Fibroblast of skin of scalp (primary cell): ENCODE results near the gene BCAS1.

Source experiments
- DNase-seq: peaks from one replicate; pipeline ENCODE4 v3.0.0-alpha.2; 2013

Gene BCAS1

DNA sequence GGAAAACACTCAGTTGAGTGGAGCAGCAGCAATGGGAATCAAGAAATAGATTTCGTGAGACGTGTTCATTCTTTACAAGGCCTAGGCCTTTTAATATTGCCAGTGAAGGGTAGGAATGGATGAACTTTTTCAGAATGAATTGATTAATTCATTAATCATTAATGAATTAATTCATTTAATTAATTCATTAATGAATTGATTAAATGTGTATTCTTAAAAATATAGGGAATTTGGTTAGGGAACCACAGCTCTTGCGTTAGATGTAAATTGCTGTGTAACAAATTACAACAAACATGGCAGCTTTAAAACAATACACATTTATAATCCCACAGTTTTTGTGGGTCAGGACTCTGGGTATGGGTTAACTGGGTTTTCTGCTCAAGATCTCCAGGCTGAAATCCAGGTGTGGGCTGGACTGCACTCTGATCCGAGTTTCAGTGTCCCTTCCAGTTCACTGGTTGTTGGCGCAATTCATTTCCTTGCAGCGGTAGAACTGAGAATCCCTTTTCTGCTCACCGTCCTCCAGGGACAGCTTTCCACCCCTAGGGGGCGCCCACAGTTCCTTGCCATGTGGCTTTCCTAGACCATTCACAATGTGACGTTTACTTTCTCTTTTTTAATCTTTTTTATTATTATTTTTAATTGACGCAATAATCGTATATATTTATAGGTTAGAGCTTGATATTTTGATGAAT lies 32.8 kb upstream of the BCAS1 start:
- peak; percentile 58 for DNase-seq

DNA sequence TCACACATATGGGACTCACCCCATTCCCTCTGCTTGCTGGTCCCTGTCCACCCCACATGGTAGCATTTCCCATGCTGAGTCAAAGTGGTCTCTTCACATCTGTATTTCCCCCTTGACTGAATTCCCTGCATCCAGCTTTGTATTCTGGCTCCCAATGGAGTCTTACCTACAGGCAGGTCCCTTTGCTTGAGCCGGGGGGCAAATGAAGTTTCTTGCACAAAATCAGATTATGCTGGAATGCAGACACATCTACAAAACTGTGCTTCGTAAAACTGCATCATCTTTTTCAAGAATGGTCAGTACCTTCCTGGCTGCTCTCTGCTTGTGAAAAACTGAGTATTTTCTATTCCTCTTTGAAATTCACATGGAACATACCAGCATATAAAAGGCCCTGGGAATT lies 32.1 kb upstream of the BCAS1 start:
- no peak for DNase-seq

DNA sequence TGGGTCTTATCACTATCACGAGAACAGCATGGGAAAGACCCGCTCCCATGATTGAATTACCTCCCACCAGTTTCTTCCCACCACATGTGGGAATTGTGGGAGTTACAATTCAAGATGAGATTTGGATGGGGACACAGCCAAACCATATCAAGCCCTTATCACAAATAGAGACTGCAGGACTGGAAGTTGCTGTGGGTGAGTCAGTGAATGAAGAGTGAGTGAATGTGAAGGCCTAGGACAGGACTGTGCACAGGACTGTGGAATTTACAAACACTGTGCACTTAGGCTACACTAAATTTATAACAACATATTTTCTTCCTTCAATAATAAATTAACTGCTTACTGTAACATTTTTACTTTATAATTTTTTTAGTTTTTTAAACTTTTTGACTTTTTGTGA lies 30.2 kb upstream of the BCAS1 start:
- DNase-seq: no peak

DNA sequence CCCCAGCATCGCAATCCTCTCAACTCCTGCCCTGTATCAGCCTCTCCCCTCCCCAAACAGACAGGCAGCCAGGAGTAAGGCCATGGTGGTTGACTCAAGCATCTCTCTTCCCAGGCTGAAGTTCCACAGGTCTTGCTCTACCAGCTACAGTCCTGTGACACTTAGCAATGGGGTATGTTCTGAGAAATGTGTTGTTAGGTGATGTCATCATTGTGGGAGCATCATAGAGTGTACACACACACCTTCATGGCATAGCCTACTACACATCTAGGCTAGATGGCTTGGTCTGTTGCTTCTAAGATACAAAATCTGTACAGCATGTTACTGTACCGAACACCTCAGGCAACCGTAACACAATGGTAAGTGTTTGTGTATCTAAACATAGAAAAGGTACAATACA lies 29.5 kb upstream of the BCAS1 start:
- no peak for DNase-seq

DNA sequence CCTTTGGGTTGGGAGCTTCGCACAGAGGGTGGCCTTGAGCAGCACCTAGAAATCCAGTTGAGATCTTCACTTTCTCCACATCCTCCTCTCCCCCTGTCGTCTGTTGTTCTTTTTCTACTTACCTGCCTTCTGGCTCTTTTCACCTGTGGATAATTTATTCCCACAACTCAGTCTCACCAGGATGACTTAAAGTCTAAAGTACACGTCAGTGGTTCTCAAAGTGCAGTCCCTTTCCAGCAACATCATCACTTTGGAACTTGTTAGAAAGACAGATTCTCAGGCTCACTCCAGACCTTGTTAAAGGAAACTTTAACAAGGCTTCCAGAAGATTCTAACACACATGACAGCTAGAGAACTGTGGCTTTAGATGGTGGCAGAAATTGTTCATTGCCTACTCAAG lies 27.7 kb upstream of the BCAS1 start:
- no peak for DNase-seq

DNA sequence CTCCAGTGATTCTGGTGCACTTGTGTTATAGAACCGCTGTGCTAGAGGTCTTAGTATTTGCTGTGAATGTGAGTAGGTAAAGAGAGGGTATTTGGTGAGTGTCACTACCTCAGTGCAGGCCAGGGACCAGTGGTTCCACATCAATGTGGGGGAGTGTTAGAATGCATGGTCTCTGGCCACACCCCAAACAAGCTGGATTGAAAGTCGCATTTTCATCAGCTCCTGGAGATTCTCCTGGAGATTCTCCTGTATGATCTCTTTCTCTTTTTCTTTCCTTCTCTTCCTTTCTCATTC lies 26.8 kb upstream of the BCAS1 start:
- DNase-seq: no peak

DNA sequence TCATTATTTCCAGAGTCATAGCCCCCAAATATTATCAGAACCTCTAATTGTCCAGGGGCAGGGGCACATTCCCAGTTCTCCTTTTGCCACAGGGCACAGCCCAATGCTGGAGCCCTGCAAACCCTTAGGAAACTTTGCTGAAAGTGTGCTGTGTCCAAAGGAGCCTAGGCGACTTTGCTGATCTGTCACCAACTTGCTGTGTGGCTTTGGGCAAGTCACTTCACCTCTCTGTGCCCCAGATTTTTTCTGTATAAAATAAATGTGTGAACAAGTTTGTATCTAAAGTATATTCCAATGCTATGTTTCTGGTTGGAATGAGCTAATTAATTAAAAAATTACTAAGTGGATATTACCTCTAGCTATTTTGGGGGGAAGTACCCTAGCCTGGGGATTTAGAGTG lies 25.4 kb upstream of the BCAS1 start:
- no peak for DNase-seq

DNA sequence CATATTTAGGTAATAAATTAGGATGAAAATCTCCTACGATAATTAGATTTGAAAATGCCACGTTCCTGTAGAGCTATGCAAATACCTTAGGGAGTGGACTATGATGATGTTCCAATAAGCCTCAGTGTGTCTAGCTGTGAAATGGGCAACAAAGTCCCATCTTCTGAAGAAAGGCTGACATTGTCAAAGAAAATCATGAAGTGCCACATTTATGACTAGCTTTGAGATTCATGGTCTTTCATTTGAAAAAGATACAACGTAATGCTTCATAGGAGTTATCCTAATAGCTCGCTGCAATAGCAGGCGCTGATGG lies 23.8 kb upstream of the BCAS1 start:
- DNase-seq: no peak

DNA sequence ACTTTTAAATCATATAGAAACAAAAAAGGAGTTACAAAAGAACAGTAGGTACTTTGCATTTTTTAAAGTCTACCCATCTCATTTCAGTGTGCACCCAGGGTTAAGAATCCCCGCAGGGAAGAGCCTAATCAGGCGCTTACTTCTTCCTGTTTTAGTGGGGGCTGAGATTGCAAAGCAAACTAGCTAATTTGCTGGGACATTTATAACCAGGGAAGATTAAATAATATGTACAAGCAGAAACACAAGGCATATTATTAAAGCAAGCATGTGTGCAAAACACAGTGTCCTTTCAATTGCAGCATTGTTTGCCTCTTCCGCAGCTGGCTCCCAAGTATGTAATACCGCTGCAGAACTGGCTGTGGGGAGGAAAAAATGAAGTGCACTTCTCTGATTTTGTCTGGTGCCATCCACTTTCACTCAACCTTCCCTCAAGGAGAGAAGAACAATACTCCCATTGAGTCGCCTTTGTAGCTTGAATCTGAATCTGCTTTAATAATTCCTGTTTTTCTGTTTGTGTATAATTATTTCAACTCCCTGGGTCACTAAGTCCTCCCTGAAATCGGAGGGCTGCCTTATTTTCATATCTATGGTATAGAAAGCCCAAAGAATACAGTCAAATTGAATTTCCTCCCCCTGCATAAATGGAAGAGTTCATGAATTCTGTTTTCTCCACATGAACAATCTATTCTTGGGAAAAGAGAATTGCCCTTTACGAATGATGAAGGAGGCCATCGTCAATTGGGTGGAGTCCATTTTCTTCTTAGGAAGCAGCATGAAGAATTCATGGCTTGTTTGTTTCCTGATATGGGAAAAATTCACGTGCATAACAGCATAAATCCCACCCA lies 23.3 kb upstream of the BCAS1 start:
- DNase-seq: no peak

DNA sequence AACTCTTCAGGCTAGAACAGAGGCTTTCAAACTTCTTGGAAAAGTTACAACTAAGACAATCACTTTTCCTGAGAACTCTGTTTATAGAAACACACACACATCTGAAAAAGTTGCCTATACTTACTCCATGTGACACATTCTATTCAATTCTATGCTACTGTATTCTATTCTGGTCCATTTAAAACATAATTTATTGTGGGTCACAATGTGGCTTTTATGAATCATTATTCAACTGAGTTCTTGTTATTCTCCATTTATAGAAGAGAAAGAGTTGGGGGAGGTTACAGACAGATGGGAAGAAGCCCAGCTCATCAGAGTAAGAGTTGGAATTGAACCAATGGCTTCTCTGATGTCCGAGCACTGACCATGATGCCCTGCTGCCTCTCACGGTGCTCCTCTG lies 21.6 kb upstream of the BCAS1 start:
- DNase-seq: no peak

DNA sequence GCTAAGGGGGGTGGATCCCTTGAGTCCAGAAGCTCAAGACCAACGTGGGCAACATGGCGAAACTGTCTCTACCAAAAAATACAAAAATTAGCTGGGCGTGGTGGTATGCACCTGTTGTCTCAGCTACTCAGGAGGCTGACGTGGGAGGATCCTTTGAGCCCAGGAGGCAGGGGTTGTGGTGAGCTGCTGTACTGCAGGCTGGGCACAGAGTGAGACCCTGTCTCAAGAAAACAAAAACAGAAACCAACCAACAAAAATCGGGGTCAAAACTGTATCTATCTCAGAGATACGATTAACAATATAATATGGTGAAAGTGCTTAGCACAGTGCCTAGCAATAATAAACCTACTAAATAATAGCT lies 20.7 kb upstream of the BCAS1 start:
- no peak for DNase-seq

DNA sequence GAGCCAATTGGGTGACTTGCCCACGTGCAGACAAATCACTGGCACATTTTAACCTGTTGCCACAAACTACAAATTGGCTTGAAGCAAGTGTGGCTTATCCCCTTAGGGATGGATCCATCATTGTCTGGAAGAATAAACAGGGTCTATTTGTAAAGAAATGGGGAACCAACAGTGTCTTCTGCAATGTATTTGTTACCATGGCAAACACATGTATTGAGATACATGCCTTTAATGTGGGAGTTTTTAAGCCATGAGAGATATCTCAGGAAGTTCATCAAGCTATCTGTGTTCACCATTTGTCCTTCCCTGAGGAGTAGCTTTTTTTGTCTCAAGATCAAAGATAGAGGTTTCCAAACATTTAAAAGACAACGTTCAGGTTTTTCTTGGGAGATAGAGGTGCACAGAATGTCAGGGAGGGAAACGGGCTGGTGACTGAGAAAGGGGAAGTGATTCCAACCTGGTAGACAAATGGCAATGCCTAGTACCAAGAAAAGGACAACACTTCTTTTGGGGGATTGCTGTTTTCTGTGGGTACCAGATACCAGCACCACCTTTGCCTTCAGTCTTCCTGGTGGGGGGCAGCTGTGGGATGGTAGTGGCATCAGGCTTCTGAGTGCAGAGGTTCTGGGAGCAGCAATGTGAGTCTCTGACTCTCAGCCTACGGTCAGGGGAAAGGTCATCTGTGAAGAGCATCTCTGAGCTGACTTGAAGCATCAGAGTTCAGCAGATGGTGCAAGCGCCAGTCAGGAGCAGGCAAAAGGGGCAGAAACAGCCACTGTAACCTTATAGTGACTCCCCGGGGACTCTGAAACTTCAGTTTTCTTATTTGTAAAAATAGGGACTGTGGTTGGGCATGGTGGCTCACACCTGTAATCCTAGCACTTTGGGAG lies 20.1 kb upstream of the BCAS1 start:
- DNase-seq: no peak

DNA sequence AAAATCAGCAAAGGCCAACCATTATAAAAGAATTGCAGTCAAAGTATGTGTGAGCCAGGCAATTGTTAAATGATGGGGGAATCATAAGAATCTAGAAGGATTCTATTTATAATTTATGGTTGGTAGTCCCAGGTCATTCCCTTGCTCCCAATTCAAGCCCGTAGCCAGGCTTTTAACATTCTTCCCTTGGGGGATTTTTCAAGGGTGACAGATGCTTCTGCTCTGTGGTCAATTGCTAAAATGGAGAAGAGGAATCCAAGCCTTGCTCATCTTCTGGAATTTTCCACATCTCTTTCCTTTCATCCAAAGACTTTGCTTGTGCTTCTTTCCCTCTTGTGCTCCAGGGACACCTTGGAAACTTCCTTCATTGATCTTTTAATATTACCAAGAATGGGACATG lies 18.0 kb upstream of the BCAS1 start:
- DNase-seq: peak; percentile 49

DNA sequence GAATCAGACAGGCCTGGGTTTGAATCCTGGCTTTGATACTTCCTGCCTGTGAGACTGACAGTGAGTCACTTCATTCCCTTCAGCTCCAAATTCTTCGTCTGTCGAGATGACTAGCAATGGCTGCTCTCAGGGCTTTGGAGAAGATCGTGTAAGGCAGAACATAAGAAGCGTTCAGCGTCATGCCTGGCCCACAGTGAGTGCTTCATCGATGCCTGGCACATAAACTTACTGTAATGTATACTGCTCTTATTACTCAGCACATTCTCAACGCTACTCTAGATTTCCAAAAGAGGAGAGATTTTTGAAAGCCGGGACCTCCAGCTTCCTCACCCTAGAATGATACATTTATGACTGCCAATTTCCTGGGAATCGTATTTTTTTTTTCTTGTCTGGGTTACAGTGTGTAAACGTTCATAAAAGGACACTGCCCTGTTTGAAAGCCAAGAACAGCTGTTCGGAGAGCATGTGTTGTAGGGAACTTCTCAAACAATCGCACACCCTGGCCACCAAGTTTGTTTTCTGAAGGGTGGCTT lies 16.2 kb upstream of the BCAS1 start:
- peak; percentile 47 for DNase-seq

DNA sequence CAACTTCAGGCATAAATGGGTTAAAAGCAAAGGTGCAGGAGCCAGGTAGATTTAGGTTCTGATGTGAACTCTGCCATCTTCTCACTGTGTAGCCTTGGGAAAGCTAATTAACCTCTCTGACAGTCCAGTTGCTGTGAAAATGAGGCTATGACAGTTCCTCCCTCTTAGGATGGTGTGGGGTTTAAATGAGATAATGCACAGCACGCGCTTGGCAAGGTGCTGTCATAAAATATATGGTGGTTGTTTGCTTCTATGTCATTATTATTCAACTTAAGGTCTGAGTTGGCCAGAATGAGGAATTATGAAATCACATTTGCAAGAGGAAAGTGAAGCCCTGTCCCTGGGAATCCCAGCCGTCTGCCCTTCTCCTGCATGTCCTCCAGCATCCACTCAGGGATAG lies 15.5 kb upstream of the BCAS1 start:
- DNase-seq: no peak

DNA sequence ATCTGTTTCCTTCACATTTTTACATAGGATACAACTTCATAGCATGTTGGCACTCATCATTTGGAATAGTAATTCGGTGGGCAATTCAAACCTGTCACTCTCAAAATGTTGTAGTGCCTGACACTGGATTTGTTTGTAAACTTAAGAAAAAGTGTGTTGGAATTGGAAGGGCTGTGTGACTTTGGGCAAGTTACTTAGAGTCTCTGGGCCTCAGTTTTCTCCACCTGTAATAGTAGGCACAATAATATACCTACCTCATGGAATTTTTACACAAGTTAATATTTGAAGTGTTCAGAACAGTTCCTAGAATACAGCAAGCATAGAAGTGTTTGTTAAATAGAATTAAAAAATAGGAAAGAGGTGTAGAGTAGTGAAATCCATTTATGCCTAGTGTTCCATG lies 15.0 kb upstream of the BCAS1 start:
- no peak for DNase-seq

DNA sequence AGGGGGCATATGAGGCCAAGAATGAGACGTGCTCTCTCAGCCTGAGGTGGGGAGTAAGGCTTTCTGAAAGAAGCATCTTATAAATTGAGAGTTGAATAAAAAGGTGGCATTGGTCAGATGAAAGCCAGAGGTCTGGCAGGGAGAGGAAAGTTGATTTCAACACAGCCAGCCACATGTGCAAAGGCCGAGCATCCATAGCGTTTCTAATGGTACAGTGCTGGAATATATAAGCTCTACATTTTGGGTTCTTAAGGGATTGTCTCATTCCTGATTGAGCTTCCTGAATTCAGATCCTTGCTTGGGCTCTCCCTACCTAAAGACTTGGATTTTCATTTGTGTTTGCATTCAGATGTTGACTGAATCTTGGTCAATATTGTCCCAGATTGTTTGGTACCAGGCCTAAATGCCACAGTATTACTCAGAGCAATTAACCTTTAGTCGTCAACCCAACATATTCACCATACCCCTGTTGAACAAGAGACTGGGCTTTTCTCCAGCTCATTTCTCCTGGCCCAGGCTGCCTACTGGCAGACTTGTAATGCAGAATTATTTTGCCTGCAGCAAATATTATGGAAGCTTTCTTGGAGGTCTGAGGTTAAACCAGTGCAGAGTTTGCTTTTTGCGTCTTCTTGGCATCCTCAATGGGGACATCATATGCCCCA lies 14.5 kb upstream of the BCAS1 start:
- no peak for DNase-seq

DNA sequence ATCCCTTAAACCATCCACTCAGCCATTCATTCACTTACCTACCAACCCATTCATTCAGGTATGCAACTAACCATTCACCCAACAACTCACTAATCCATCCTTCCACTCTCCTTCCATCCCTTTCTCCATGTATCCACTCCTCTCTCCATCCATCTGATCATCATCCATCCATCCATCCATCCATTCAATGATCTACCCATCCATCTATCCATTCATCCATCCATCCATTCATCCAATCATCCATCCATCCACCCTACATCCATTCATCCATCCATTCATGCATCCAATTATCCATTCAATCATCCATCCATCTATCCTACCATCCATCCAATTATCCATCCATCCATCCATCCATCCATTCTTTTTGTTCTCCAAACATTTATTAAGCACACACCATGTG lies 13.8 kb upstream of the BCAS1 start:
- no peak for DNase-seq

DNA sequence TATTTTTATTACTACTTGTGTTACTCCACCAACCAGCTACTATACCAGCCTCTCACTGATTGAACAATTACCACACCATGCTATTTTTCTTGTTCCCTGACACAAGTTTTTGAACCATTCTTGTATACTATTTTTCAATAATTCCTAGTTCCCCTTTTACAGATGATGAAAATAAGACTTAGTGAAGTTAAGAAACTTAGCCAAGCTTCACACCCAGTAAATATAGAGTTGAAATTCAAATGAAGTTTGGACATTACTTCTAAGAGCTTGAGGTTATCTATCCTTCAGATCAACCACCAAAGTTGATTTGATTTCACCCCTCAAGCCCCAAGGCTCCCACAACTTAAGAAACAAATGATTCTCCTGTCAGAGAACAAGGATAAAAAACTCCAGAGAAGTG lies 13.1 kb upstream of the BCAS1 start:
- no peak for DNase-seq

DNA sequence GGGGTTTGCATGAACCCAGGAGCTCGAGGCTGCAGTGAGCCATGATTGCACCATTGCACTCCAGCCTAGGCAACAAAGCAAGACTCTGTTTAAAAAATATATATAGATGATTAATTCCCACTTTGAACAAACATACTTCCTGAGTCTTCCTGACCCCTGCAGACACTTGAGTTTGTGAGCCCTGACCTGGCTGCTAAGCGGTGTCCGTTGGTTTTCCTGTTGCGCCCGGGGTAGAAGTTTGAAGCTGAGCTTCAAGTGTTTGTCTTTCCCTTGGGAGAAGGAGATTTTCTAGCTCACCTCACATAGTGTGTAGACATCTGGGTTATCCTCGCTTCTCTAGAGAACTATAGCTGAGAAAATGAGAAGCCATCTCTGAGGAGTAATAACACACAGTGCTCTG lies 11.7 kb upstream of the BCAS1 start:
- no peak for DNase-seq

DNA sequence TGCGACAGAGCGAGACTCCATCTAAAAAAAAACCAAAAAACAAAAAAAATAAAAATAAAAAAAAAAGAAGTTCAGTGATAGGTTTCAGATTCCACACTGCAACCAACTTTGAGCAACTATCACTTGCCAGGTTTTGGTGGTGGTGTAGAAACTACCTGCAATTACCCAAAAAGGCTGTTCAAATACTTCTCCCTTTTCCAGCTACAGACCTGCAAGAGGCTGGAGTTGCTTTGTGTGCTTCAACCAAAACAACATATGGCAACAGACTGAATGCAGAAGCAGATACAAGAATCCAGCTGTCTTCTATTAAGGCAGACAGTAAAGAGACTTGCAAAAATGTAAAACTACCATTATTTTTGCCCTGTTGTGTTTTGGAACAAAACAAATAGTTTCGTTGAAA lies 9.3 kb upstream of the BCAS1 start:
- no peak for DNase-seq

DNA sequence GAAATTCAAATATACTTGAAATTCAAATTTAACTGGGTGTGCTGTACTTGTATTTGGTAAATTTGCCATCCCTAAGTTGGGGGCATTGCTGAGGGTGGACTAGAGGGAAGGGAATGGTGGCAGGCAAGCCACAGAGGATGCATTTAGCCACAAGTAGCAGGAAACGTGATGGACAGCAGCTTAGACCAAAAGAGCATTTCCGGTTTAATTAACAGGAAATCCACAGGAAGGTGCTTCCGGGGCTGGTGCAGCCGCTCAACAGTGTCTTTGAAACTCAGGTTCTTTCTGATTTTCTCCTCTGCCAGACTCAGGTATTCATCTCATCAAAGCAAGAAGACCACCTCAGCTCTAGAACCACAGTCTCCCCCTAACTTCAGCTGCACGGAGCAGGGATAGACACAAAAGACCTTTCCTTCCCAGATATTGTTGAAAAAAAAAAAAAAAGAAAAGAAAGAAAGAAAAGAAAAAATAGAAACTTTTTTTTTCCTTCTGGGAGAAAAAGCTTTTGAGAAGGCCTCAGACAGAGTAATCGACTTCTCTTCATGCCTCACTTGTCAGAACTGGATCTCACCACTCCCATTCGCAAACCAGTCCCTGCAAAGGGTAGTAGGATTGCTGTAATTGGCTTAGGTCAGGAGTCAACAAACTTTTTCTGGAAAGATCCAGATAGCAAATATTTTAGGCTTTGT lies 8.0 kb upstream of the BCAS1 start:
- no peak for DNase-seq

DNA sequence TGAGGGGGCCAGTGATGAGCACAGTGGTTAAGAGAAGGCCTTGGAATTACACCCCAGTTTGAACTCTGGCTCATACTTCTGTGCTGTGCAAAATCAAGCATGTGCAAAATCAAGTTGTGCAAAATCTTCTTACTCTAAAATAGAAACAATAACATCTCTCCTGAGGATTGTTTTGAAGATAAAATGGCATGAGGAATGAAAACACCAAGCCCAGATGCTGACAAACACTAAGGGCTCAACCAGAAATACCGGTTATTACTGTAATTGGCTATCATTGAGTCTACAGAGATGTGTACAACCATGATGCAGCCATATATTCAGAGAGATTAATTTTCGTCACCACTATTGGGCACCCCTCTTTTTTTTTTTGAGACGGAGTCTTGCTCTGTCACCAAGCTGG lies 5.9 kb upstream of the BCAS1 start:
- DNase-seq: no peak
